HG03575 (cell line): ENCODE data around the gene SERPINA4.
"Not testable (repeated sequence)": the region's sequence is repeated elsewhere in the genome, so short reads cannot be mapped to it uniquely, and the experiment has no call there.

ENCODE experiments used
- ATAC-seq: cut with Tn5 transposase; IDR thresholded peaks from one replicate; pipeline ENCODE4 v1.9.1; 2021; ENCODE audit not compliant: unreplicated experiment, insufficient number of reproducible peaks, low FRiP score; ENCODE audit errors: extremely low read depth

SERPINA4 gene

DNA sequence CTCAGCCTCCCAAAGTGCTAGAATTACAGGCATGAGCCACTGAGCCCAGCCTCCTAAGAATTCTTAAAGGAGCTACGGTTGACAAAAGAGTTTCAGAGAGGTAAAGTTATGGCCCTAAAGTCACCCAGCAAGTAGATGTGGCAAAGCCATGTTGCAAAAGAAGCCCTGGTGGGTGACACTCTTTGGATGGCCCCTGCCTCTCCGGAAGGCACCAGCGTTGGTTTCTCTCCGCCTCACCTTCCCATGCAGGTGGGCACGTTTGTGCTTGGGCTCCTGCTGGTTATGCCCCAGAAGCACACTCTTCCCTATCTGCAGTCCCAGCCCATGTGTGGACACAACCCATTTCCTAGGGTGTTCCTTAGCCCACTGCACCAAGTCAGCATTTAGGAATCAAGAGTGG, 41.5 kb downstream of the SERPINA4 start:
- no peak for ATAC-seq

DNA sequence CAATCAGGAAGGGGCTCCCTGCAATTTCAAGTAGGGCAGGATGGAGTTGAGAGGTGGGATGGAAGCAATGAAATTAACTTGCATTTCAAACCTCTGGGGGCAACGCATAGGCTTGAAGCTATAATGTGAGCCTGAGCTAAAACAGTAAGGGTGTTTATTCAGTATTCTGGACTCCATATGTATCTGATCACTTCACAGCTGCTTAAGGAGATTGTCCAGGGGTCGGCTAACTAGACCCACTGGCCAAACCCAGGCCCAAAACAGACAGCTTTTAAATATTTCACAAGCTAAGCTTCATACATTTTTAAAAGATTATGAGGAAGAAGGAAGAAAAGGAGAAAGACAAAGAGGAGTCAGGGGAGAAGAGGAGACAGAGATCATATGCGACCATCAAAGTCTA, 44.1 kb downstream of the SERPINA4 start:
- no peak for ATAC-seq

DNA sequence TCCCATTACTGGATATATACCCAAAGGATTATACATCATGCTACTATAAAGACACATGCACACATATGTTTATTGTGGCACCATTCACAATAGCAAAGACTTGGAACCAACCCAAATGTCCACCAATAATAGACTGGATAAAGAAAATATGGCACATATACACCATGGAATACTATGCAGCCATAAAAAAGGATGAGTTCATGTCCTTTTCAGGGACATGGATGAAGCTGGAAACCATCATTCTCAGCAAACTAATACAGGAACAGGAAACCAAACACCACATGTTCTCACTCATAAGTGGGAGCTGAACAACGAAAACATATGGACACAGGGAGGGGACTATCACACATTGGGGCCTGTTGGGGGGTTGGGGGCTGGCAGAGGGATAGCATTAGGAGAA, 47.7 kb downstream of the SERPINA4 start:
- ATAC-seq, result not testable (repeated sequence)

DNA sequence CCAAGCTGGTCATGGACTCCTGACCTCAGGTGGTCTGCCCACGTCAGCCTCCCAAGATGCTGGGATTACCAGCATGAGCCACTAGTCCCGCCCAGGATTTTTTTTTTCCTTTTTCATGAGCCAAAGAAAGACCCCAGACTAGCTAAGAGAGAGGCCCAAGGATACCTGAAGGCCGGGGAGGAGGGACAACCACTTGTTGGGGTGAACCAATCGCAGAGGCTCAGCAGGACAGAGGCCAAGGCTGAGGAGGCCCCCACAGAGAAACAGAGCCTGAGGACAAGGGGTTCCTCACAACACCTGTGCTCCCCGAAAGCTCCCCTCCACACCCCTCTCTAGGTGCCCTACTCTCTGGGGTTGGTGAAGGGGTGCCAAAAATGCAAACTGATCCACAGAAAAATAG, 49.9 kb downstream of the SERPINA4 start:
- no peak for ATAC-seq

DNA sequence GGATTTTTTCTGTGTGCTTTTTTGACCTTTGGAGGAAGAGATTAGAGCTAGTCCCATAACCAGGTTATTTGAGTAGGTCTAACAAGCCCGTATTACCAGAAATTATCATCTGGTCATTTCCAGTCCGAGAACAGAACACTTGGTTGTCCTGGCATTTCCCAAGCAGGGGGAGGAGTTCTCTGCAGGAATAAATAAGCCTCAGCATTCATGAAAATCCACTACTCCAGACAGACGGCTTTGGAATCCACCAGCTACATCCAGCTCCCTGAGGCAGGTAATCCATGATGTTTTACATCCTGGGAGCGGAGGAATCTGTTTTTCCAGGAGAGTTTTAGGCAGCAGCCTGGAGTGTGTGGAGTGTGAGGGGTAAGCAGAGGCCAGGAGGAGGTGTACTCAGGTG, 50.9 kb downstream of the SERPINA4 start, which contains the start of gene SERPINA3:
Gene SERPINA3, plus strand, starts transcription at position 218 of the 400 bp plus-strand sequence. CDS start 2,051 bp downstream, outside the sequence.
- ATAC-seq, result no peak

DNA sequence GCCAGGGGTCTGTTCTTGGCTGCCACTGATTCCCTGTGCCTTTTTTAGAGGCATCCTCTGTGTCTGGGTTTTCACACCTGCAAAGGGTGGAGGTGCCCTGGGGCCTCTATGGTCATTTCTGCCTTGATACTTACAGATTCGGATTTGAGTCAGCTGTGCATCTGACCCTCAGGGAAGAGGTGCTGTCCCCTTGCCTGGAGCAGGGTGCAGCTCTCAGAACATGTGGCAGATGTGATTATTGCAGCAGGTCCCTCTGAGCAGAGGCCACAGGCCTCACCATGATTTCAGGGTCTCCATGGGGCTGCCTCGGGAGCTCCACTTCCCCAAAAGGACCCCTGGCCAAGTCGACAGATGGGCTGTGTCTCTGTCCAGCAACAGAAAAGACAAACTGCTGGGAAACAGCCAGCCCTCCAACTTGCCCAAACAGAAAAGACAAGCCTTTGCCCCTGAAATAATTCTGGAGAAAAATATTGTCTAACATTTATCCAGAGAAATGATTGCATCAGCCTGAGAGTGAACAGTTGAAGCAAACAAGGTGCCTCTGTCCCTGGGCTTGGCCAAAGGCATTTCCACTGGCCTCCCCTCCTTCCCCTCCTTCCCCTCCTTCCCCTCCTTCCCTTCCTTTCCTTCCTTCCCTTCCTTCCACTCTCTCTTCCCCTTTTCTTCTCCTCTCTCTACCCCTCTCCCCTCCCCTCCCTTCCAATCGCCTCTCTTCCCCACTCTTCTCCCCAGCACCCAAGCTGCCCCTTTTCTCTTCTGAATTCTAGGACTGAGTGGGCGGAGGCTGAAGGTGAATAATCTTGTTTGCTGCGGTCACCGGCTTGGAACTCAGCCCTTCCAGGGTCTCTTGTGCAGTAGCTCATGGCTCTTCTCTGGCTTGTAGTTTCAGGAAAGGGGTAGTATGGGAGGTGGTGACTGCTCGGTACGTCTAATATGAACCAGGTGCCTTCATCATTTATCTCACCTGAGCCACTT, 51.6 kb downstream of the SERPINA4 start:
- ATAC-seq, result no peak

DNA sequence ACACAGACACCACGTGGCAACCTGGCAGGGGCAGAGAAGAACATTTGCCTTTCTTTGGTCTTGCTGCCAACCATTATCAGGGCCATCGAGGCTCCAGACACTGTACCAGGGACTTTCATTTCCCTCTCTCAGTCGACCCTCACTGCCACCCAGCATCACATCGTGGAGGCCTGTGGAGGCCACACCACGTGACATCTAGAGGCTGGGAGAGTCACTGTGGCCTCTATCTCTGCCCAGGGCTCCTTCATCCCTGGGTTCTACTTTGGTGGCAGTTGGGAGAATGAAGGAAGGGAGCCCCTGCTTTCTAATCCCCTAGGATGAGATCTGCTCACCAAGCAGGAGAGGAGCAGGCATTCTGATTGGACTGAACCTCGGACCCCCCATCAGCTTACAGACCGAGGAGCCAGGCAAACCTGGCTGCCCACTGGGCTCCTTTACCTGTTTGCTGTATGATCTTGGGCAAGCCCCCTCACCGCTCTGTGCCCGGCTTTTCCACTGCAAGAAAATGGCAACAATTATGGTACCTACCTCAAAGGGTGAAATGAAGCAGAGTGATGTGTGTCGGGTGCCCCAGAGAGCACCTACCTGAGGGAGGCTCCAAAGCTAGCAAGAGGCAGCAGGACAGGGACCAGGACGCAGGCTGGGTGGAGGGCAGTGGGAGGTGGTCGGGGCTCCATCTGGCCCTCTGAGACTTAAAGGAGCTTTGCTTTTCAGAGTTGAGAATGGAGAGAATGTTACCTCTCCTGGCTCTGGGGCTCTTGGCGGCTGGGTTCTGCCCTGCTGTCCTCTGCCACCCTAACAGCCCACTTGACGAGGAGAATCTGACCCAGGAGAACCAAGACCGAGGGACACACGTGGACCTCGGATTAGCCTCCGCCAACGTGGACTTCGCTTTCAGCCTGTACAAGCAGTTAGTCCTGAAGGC, 52.7 kb downstream of the SERPINA4 start:
- ATAC-seq, result no peak

DNA sequence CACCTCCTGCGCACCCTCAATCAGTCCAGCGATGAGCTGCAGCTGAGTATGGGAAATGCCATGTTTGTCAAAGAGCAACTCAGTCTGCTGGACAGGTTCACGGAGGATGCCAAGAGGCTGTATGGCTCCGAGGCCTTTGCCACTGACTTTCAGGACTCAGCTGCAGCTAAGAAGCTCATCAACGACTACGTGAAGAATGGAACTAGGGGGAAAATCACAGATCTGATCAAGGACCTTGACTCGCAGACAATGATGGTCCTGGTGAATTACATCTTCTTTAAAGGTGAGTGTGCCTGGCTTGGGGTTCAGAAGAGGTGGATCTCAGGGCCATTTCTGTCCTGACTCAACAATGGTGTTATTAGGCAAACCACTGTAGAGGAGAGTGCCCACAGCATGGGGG, 53.6 kb downstream of the SERPINA4 start:
- no peak for ATAC-seq

DNA sequence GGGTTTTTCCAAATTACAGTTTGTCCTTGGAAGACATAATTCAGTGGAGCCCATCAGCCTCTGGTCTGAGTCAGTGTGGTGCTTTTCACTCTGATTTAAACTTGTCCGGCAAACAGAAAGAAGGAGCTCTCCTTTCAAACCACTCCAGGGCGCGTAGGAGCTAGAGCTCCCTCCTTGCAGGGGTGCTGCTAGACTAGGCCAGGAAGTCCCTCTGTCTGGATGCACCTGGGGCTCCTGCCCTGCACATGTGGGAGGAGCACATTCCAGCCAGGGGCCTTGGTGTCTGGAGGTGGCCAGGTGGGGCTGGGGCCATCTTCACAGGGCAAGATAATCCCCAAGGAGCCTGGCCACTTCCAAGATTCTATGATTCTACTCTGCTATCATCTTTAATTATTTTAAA, 54.0 kb downstream of the SERPINA4 start:
- no peak for ATAC-seq

DNA sequence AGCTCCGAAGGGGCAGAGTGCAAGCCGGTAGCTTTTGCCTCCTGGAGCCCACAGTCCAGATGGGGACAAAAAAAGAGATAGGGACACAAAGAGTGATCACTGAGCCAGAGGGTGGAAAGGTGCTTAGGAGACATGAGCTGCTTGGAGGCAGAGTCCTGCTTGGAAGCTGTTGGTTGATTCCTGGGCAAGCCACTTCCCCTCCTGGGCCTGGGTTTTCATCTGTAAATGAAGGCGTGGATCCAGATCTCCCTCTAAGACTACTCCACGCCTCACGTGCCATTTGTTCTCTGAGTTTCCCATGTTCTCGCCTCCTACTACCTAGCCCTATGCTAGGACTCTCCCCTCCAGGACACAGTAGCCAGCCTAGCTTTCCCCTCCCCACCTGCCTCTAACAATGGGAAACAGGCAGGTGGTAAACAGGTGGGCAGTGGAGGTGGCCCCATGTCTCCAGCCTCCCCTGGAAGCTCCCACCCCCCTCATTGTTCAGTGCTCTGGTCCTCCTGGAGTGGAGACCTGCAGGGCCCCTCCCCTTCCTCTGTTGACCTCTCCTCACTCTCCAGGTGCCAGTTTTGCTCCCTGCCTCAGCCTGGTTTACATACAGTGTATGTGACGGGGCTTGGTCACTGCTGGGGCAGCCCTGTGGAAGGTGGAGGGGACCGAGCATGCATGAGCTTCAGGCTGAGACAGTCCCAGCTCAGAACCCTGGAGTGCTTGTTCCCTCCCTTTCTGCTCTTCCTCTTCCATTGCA, 54.8 kb downstream of the SERPINA4 start:
- no peak for ATAC-seq

DNA sequence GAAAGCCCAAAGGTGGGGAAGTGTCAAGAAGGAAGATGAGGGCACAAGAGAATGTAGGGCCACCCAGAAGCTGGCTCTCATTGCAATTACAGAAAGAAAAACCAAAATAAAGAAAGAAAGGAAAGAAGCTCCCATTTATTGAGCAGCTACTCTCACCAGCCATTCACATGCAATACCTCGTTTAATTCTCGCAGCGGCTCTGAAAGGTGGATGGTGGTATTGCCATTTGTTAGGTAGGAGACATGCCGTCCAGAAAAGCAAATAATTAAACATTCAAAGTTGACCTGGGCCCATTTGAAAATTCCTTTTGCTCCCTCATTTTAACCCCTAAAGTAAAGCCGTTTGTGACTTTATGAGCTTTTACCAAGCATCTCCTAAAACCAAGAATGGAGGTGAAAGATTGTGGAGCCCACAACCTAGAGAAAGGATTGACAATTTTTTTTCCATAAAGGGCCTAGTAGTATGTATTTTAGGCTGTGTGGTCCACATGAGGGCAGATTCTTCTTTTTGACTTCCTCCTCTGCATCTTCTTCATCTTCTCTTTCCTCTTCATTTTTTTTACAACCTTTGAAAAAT, 56.2 kb downstream of the SERPINA4 start:
- no peak for ATAC-seq

DNA sequence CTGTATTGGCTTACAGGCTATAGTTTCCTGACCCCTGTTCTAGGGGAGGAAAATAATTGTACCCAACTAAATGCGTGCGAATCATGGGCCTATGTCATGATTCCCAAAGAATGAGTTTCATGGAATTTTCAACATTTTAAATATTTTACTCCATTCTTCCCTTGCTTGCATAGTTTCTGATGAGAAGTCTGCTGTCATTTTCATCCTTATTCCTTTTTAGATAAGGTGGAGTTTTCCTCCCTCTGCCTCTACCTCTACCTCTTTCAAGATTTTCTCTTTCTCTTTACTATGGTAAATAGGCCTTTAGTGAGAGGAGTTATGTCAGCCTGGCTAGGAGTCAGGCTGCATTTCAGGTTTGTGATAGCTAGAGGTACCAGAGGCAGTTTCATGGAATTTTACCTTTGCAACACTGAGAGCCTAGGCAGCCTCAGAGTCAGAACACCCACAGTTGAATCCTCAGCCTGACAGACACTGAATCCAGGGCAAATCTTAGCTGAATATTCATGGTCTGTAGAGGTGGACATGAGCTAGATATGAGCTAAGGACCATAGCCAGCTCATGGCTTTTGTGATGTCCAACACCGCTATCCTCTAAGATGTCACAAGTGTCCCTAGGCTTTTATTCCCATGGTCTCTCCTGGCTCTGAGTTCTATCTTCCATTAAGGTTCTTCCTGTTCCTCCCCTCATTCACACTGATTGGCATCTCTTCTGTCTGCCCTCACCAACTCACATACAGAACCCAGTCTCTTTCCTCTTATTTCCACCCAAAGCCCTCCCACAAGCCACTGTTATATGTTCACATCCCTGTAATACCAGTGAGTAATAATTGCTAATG, 57.0 kb downstream of the SERPINA4 start:
- no peak for ATAC-seq

DNA sequence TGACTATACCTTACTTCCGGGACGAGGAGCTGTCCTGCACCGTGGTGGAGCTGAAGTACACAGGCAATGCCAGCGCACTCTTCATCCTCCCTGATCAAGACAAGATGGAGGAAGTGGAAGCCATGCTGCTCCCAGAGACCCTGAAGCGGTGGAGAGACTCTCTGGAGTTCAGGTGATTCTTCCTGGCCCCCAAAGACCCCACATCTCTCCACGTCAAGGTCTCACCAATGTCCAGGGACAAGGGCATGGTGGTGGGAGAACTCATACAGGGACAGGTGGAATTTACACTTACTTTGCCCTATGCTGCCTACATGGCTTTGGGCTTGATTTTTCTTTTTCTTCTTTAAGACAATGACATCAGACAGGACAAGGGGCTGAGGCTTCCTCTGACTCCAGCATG, 58.1 kb downstream of the SERPINA4 start:
- no peak for ATAC-seq
